BJ (cell line): Measurements from ENCODE around the gene DRICH1. TPM values are rescaled to one million over a fixed set of nuclear protein-coding genes. Genes with fewer than 3 reads are reported as not detected.
A peak's percentile ranks its signal among the peaks of the same experiment; 100 is the strongest.
"Not testable (repeated sequence)": the region's sequence is repeated elsewhere in the genome, so short reads cannot be mapped to it uniquely, and the experiment has no call there.

ENCODE experiments used
- CTCF ChIA-PET: fragments of 350-600 bp; formaldehyde crosslinking; extraction: SDS; loops from one replicate; lab custom pipeline; 2021; ENCODE audit warnings: antibody characterized with exemption, inconsistent platforms; lab: Yijun Ruan, JAX
- POLR2A ChIA-PET: fragments of 300-600 bp; sonication (Branson Sonifier 250); formaldehyde crosslinking; extraction: SDS; loops from one replicate; lab custom pipeline; 2021; ENCODE audit warnings: antibody characterized with exemption; lab: Charles Lee
- DNase-seq: peaks from one replicate; pipeline ENCODE4 v3.0.0-alpha.2; 2011; ENCODE audit warnings: low read depth
- H3K27me3 ChIP-seq: 2 replicates; pipeline ENCODE4 v1.6.0; 2011; ENCODE audit warnings: low read length; ENCODE audit not compliant: control insufficient read depth, insufficient read depth
- H3K36me3 ChIP-seq: 2 replicates; pipeline ENCODE4 v1.5.1; 2011; ENCODE audit warnings: low read length; ENCODE audit not compliant: control insufficient read depth, insufficient read depth
- H3K4me3 ChIP-seq: 2 replicates; pipeline ENCODE4 v1.5.1; 2011; ENCODE audit warnings: low read depth, mild to moderate bottlenecking, control low read depth, low read length
- polyA plus RNA-seq: library from polyadenylated mRNA; depleted of rRNA; stranded (reverse); fragments of >200 nt; gene quantifications from 2 replicates; pipeline ENCODE4 v1.2.3, GENCODE V29; 2011
- TF ChIP-seq, protein P1 (sequence below): IDR thresholded peaks from 2 replicates; pipeline ENCODE4 v1.5.1; 2011; ENCODE audit warnings: low read depth, mild to moderate bottlenecking, control low read depth, inconsistent platforms, low read length, moderate library complexity; ENCODE audit not compliant: insufficient read depth

DRICH1 gene
- polyA plus RNA-seq, 1 experiment = not detected

- CTCF ChIA-PET = no interaction called here
- POLR2A ChIA-PET = no interaction called here
- no peak for DNase-seq
- no peaks in the 10 kb centered on the region for H3K27me3 ChIP-seq
- no peak overlapping the region for H3K4me3 ChIP-seq
- no peaks in the 10 kb centered on the region for H3K36me3 ChIP-seq
- TF ChIP-seq, protein P1, sequence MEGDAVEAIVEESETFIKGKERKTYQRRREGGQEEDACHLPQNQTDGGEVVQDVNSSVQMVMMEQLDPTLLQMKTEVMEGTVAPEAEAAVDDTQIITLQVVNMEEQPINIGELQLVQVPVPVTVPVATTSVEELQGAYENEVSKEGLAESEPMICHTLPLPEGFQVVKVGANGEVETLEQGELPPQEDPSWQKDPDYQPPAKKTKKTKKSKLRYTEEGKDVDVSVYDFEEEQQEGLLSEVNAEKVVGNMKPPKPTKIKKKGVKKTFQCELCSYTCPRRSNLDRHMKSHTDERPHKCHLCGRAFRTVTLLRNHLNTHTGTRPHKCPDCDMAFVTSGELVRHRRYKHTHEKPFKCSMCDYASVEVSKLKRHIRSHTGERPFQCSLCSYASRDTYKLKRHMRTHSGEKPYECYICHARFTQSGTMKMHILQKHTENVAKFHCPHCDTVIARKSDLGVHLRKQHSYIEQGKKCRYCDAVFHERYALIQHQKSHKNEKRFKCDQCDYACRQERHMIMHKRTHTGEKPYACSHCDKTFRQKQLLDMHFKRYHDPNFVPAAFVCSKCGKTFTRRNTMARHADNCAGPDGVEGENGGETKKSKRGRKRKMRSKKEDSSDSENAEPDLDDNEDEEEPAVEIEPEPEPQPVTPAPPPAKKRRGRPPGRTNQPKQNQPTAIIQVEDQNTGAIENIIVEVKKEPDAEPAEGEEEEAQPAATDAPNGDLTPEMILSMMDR = no peak
Measured at GRCh38 chr22:23638611-23639010, 6.5 kb upstream of the DRICH1 start.

DNA sequence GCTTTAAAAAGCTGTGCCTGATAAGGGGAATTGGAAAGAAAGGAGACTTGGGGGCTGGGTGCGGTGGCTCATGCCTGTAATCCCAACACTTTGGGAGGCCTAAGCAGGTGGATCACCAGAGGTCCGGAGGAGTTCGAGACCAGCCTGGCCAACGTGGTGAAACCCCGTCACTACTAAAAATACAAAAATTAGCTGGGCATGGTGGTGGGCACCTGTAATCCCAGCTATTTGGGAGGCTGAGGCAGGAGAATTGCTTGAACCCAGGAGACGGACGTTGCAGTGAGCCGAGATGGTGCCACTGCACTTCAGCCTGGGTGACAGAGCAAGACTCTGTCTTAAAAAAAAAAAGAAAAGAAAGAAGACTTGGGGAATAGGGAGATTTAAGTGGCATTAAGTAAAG is 3.2 kb upstream of the DRICH1 start:
- H3K4me3 ChIP-seq, H3K27me3 ChIP-seq, H3K36me3 ChIP-seq, POLR2A ChIA-PET, DNase-seq: not testable (repeated sequence)
- CTCF ChIA-PET = interaction anchor here (0.7 kb wide), 1 partner anchor 530 kb away, joined by 7 read pairs; no protein-coding TSS in a partner anchor

DNA sequence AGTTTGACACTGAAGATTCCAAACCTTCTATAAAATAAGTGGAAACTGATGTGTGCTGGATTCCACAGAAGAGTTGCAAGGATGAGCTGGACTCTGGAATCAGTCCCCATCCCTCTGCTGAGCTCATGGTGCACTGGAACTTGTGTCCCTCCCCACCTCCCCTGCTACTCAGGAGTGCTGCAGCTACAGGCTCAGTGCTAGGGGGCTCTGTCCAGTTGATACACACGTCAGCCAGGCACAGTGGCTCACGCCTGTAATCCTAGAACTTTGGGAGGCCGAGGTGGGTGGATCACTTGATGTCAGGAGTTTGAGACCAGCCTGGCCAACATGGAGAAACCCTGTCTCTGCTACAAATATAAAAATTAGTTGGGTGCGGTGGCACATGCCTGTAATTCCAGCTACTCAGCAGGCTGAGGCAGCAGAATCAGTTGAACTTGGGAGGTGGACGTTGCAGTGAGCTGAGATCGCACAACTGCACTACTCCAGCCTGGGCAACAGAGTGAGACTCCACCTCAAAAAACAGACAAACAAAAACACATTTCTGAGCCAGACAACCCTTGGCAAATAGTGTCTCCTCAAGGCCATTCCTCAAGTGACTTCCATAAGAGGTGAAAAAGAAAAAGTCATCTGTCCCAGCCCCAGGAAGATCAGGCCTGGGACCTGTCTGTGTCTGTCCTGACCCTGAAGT is 3.9 kb downstream of the DRICH1 start:
- H3K36me3 ChIP-seq, DNase-seq, POLR2A ChIA-PET, H3K27me3 ChIP-seq, H3K4me3 ChIP-seq: not testable (repeated sequence)
- CTCF ChIA-PET = interaction anchor here (1.0 to 1.7 kb wide), 2 partner anchors 218 to 220 kb away, joined by 3 to 4 read pairs; no protein-coding TSS in a partner anchor

DNA sequence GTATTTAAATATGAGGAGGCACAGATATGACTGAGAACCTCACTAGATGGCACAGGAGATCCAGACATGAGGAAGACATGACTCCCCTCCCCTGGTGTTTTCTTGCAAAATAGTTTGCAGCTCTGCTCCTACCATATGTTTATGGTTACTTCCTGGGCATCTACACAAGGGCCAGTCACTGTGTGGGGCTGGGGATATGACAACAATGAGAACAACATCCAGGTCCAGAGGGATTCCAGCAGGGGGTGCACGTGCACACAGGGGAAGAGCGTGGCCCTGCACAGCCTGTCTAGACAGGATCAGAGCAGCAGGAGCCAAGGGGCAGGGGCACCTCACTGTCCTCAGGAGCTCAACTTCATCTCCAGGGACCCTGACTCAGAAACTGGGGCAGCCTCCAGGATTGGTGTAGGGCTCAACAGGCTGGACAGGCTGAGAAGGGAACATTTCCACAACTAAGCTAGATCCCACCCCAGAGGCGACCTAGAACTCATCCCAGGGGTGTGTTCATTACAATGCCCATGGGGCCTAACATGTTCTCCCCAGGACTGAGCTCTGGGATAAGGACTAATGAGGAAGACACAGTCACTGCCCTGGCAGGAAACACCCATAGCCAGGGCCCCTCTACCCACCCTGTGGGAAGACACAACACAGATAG is 4.6 kb downstream of the DRICH1 start:
- CTCF ChIA-PET = interaction anchor here (1.0 to 1.7 kb wide), 4 partner anchors 89 to 223 kb away, joined by 3 to 4 read pairs (median 3); no protein-coding TSS in a partner anchor
- H3K36me3 ChIP-seq, POLR2A ChIA-PET, H3K27me3 ChIP-seq, DNase-seq, H3K4me3 ChIP-seq: not testable (repeated sequence)
- TF ChIP-seq, protein P1 = peak; percentile 51

DNA sequence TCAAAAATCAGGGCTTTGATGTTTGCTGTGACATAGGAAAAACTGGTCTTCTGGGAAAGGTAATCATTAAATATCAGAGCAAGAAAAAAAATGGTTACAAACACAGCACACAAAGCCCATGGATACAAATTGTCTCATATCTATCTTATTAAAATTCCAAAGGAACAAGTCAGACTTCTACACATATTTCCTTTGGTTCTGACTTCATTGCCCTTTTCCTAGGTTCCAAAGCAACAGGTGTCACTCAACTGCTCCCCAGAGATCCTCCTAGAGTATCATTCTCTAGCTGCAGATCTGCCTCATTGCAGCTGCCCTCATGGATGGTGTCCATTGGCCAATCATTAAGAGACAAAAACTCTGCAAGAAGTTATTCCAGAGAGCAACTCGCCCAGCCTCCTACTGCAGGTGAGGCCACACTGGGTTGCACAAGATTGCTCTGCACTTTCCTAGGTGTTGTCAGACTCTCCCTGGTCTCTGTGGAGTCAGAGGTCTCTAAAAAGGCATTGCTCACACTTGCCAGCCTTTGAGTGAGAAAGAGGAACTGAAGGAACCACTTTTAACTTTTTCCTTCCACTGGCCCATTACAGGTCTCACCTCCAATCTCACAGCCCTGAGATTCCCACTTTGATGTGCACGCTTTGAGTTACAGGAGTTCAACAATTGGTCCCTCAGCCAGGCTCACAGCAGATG is 5.7 kb downstream of the DRICH1 start:
- POLR2A ChIA-PET = no interaction called here
- H3K36me3 ChIP-seq = no peaks in the 10 kb centered on the region
- TF ChIP-seq, protein P1 = no peak
- H3K27me3 ChIP-seq = peaks cover 3% of the 10 kb centered on the region; the same call in 1 of the 2 replicates
- no peak overlapping the region for H3K4me3 ChIP-seq
- DNase-seq = no peak
- CTCF ChIA-PET = interaction anchor here (1.2 kb wide), 1 partner anchor 224 kb away, joined by 3 read pairs; no protein-coding TSS in a partner anchor

DNA sequence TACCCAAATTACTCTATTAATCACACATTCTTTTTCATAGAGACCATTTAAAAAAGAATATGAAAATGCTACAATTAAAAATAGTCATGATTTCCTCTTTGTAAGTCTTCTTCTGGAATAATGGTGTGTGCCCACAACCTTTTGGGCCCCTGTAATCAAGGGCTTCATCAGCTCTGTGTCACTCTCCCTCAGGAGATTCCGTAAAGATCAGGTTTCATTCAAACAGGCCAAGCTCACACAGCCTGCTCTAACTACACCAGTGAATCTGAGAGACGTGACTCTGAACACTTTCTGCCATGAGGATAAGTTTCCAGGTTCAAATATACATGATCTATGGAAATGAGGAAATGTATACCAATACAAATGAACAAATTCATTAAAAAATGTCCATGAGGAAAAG is 9.5 kb downstream of the DRICH1 start:
- H3K36me3 ChIP-seq = no peaks in the 10 kb centered on the region
- TF ChIP-seq, protein P1 = no peak
- no peak overlapping the region for H3K4me3 ChIP-seq
- no peak for DNase-seq
- POLR2A ChIA-PET = no interaction called here
- CTCF ChIA-PET = no interaction called here
- peaks cover 3% of the 10 kb centered on the region; the same call in 1 of the 2 replicates for H3K27me3 ChIP-seq

DNA sequence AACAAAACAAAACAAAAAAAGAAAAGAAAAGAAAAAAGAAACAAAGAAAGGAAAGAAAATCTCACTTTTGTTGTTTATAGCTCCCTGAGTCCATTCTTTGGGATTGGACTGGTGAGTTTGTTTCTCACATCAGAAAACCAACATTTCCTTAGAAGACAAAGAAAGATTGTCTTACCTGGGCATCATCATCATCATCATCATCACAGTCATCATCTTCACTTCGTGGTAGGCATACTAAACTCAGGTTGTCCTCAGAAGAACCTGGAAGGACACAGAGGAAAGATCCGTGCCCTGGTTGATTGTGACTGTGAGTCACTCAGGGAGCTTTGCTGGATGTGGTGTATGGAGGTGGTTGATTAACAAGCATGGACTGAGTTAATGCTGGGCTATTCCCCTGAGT is 10.2 kb downstream of the DRICH1 start:
- H3K4me3 ChIP-seq, H3K36me3 ChIP-seq, H3K27me3 ChIP-seq, POLR2A ChIA-PET, CTCF ChIA-PET, DNase-seq: not testable (repeated sequence)
